ENCODE measurements around the gene PI4KA.

DNA sequence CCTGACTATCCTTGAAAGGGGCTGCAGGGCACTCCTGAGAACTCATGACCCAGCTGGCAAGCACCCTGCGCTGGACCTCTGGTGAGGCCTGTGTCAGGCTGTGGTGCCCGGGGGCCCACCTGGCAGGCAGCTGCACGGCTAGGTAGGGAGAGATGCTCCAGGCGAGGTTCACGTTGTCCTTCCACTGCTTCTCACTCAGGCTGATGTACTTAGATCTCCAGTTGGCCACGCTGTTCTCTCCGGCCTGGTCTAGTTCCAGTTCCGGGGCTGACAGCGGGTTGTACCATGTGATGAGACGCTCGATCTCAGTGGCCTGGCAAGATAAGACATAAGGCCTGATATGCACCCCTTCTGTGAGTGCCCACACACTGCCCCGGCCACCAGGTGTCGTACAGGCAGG lies 129.4 kb downstream of the PI4KA start:
- TF ChIP-seq, protein P1, sequence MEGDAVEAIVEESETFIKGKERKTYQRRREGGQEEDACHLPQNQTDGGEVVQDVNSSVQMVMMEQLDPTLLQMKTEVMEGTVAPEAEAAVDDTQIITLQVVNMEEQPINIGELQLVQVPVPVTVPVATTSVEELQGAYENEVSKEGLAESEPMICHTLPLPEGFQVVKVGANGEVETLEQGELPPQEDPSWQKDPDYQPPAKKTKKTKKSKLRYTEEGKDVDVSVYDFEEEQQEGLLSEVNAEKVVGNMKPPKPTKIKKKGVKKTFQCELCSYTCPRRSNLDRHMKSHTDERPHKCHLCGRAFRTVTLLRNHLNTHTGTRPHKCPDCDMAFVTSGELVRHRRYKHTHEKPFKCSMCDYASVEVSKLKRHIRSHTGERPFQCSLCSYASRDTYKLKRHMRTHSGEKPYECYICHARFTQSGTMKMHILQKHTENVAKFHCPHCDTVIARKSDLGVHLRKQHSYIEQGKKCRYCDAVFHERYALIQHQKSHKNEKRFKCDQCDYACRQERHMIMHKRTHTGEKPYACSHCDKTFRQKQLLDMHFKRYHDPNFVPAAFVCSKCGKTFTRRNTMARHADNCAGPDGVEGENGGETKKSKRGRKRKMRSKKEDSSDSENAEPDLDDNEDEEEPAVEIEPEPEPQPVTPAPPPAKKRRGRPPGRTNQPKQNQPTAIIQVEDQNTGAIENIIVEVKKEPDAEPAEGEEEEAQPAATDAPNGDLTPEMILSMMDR (IDR thresholded peaks at IDR 0.05): no peak
- TF ChIP-seq POLR2A (IDR thresholded peaks at IDR 0.05): no peak
